Neutrophil (primary cell): ENCODE measurements around the gene RD3L.

Experiments used
- H3K27ac ChIP-seq: fragments of 200-600 bp; sonication (generic); 2 replicates; pipeline ENCODE4 v1.5.1; 2016; ENCODE audit warnings: mild to moderate bottlenecking, moderate library complexity
- H3K27me3 ChIP-seq: fragments of 200-600 bp; sonication (generic); 2 replicates; pipeline ENCODE4 v1.6.0; 2016; ENCODE audit warnings: mild to moderate bottlenecking
- H3K36me3 ChIP-seq: fragments of 200-600 bp; sonication (generic); 2 replicates; pipeline ENCODE4 v1.5.1; 2017
- H3K4me1 ChIP-seq, 2 experiments: fragments of 200-600 bp in 1 of 2; sonication (generic) in 1 of 2; 1 replicate in 1 of 2; 2 replicates in 1 of 2; pipeline versions ENCODE4 v1.5.1 to v1.6.1; 2013 to 2016; ENCODE audit warnings: low read depth in 1 of 2, low read length in 1 of 2, mild to moderate bottlenecking in 1 of 2, moderate library complexity in 1 of 2; ENCODE audit not compliant: control insufficient read depth in 1 of 2, insufficient read depth in 1 of 2
- H3K4me3 ChIP-seq, 2 experiments: fragments of 200-600 bp in 1 of 2; sonication (generic) in 1 of 2; 1 replicate in 1 of 2; 2 replicates in 1 of 2; pipeline ENCODE4 v1.5.1; 2013 to 2016; ENCODE audit warnings: low read depth in 1 of 2, low read length in 1 of 2, mild to moderate bottlenecking in 1 of 2, moderate library complexity in 1 of 2
- H3K9me3 ChIP-seq: fragments of 200-600 bp; sonication (generic); 2 replicates; pipeline ENCODE4 v1.5.1; 2016
- TF ChIP-seq, protein P1 (sequence below): fragments of 200-600 bp; sonication (generic); IDR thresholded peaks from 2 replicates; pipeline ENCODE4 v1.5.1; 2016; ENCODE audit warnings: antibody characterized with exemption

Gene RD3L

DNA sequence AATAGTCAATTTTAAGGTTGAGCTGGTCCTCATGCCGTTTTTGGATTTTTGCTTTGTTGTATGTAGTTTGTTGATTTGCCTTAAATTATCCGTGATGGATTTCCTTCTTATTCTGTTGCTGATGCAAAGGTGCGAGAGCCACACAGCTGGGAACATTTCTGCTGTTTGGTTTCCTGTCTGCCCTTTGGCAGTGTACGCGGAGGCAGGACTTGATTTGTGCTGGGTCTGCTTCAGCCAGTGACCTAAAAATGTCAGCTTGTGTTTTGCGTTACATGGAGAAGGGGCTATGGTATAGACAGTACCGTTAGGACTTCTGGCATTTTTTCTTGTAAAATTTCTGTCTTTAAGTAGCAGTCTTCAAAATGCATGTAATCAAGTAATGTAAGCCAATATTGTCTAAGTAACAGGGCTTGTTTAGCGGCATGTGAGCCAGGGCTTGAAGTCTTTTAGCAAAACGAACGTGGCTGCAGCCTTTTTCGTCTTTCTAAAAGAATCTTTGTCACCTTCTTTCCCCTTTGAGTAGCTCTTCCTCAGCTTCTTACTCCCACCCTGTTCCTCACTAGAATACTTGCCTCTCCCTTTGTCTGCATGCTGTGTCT lies 18.2 kb upstream of the RD3L start:
- TF ChIP-seq, protein P1, sequence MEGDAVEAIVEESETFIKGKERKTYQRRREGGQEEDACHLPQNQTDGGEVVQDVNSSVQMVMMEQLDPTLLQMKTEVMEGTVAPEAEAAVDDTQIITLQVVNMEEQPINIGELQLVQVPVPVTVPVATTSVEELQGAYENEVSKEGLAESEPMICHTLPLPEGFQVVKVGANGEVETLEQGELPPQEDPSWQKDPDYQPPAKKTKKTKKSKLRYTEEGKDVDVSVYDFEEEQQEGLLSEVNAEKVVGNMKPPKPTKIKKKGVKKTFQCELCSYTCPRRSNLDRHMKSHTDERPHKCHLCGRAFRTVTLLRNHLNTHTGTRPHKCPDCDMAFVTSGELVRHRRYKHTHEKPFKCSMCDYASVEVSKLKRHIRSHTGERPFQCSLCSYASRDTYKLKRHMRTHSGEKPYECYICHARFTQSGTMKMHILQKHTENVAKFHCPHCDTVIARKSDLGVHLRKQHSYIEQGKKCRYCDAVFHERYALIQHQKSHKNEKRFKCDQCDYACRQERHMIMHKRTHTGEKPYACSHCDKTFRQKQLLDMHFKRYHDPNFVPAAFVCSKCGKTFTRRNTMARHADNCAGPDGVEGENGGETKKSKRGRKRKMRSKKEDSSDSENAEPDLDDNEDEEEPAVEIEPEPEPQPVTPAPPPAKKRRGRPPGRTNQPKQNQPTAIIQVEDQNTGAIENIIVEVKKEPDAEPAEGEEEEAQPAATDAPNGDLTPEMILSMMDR = no peak
- no peak overlapping the region for H3K4me3 ChIP-seq
- H3K4me1 ChIP-seq = no peaks in the 10 kb centered on the region
- H3K9me3 ChIP-seq = no peaks in the 10 kb centered on the region
- no peaks in the 10 kb centered on the region for H3K27me3 ChIP-seq
- no peaks in the 10 kb centered on the region for H3K36me3 ChIP-seq
- H3K27ac ChIP-seq = no peak overlapping the region

DNA sequence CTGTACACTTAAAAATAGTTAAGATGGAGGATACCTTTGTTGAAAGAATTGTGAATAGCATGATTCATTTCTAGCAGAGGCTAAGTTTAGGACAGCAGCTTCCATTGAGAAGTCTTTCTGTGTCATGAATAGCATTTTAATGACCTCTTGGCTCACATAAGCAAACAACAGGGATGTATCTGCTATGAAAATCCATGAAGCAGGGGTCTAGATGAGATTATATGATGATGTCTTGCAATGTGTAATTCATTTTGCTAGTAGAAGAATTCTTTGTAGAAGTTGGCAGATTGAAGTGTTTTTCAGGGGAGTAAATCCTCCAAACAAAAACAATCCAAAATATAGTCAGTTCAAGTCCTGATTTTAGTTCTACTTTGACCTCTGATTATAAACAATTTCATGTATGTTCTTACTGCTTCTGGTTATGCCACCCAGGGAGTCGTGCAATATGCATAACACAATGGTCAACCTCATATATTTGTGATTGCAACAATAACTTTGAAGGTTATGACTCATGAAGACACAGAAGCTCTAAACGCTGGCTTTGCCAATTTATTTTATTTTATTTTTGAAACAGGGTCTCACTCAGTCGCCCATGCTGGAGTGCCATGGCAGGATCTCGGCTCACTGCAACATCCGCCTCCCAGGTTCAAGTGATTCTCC lies 6.9 kb upstream of the RD3L start:
- no peak overlapping the region for H3K4me3 ChIP-seq
- H3K4me1 ChIP-seq = peaks cover 29 to 30% of the 10 kb centered on the region in 2 experiments

DNA sequence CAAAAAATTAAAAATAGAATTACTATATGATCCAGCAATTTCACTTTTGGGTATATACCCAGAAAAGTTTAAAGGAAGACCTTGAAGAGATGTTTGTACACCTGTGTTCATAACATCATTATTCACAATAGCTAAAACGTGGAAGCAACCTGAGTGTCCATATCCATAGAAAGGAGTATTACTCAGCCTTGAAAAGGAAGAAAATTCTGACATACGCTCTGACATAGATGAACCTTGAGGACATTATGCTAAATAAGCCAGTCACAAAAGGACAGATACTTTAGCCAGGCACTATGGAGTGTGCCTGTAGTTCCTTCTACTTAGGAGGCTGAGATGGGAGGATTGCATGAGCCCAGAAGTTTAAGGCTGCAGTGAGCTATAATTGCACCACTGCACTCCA lies 6.1 kb upstream of the RD3L start:
- H3K27ac ChIP-seq = no peak overlapping the region
- H3K4me1 ChIP-seq = peaks cover 29 to 30% of the 10 kb centered on the region in 2 experiments
- H3K27me3 ChIP-seq = no peaks in the 10 kb centered on the region
- H3K4me3 ChIP-seq = no peak overlapping the region
- H3K9me3 ChIP-seq = no peaks in the 10 kb centered on the region
- no peaks in the 10 kb centered on the region for H3K36me3 ChIP-seq
- TF ChIP-seq, protein P1 = no peak

More for the DNA sequence above, 6.9 kb upstream of the RD3L start:
- TF ChIP-seq, protein P1 = no peak
- H3K27me3 ChIP-seq = no peaks in the 10 kb centered on the region
- no peaks in the 10 kb centered on the region for H3K36me3 ChIP-seq
- H3K27ac ChIP-seq = peak overlapping the region; percentile 75
- no peaks in the 10 kb centered on the region for H3K9me3 ChIP-seq

DNA sequence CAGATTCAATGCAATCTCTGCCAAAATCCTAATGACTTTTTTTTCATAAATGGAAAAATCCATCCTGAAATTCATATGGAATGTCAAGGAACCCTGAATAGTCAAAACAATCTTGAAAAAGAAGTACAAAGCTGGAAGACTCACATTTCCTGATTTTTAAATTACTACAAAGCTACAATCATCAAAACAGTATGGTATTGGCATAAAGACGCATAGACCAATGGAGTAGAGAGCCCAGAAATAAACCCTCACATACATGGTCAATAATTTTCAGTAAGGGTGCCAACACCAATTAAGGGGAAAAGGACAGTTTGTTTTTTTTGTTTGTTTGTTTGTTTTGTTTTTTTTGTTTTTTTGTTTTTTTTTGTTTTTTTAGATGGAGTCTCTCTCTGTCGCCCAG lies 4.6 kb upstream of the RD3L start:
- H3K4me1 ChIP-seq = peaks cover 29 to 30% of the 10 kb centered on the region in 2 experiments
- no peaks in the 10 kb centered on the region for H3K27me3 ChIP-seq
- H3K27ac ChIP-seq = no peak overlapping the region
- H3K9me3 ChIP-seq = no peaks in the 10 kb centered on the region
- TF ChIP-seq, protein P1 = no peak
- no peaks in the 10 kb centered on the region for H3K36me3 ChIP-seq
- H3K4me3 ChIP-seq = no peak overlapping the region

DNA sequence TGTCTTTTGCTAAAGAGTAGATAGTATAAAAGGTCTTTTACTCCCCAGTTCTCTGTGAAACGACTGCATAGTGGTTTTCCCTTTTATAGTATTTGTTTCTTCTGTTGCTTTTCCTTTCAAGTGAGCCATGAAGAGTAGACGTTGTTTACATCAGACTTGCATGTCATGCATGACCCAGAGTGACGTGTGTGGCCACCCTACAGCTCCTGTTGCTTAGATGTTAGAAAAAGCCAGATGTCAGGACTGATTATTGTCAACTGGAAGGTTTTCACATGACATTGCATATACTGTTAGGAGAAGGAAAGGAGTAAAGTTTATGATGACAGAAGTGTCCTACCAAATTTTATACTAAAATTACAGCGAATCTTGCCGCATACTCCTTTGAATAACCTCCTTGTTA lies 1.3 kb upstream of the RD3L start:
- Histone ChIP-seq H3K9me3 (no peaks in the 10 kb centered on the region), H3K4me3 (no peak overlapping the region), H3K4me1 (peaks cover 2 to 8% of the 10 kb centered on the region in 2 experiments), H3K27ac (no peak overlapping the region), H3K27me3 (no peaks in the 10 kb centered on the region), H3K36me3 (no peaks in the 10 kb centered on the region)
- TF ChIP-seq, protein P1 = no peak
